ENCODE results near the gene SHROOM3. TPM values are rescaled to one million over a fixed set of nuclear protein-coding genes. Genes with fewer than 3 reads are reported as not detected.

Gene SHROOM3
- total RNA-seq, 1 experiment from 2014 or later, result 27.6 TPM

DNA sequence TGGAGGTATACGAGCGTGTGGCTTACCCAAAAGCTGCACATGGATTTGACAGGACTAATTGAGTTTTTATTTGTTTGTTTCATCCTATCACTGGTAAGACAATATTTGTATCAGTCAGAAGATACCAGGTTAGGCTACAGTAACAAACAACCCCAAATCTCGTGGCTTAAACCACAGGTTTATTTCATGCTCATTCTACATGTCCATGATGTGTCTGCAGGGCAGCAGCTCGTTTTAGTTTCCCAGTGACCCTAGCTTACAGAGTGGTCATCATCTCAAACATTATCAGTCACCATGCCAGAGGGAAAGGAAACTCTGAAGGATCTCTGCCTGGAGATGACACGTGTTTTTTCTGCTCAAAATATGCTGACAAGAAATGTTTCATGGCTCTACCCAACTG is 108.3 kb downstream of the SHROOM3 start:
- H4K8ac ChIP-seq (replicated peaks; ENCODE audit: insufficient read length, low read depth, low read length), result no peak overlapping the region
- no peak overlapping the region for H3T11ph ChIP-seq (ENCODE audit: low read length)
- no peak overlapping the region for H4K5ac ChIP-seq (ENCODE audit: insufficient read length, low read depth, low read length)
- no peak overlapping the region for H2BK20ac ChIP-seq (ENCODE audit: low read depth, low read length, poor library complexity, severe bottlenecking)
- 0 out of 7 replicates have a peak overlapping the region, but pooled peaks of 1 of the 3 experiments have one; percentile 13 for H3K27ac Mint-ChIP-seq
- H2BK5ac ChIP-seq (ENCODE audit: insufficient read length, low read length), result no peak overlapping the region
- no peaks in the 10 kb centered on the region for H3K23me2 ChIP-seq (ENCODE audit: insufficient read length, low read depth, low read length, poor library complexity, severe bottlenecking)
- H4K91ac ChIP-seq (ENCODE audit: insufficient read length, low read depth, low read length), result no peak overlapping the region
- no peak overlapping the region for H3K56ac ChIP-seq (ENCODE audit: insufficient read length, low read depth, low read length)
- no peak overlapping the region for H3K4me3 Mint-ChIP-seq
- H3K9me3 Mint-ChIP-seq, result 0 out of 5 replicates have a peak, but pooled peaks cover 0 to 2% of the 10 kb centered on the region in 2 experiments
- no peak overlapping the region for H2AK5ac ChIP-seq (ENCODE audit: insufficient read length, low read length)
- peaks cover 40 to 47% of the 10 kb centered on the region in 2 experiments for H3K4me1 Mint-ChIP-seq
- H3K27ac ChIP-seq (ENCODE audit: insufficient read length, low read depth, low read length), result no peak overlapping the region
- no peaks in the 10 kb centered on the region for H3K27me3 Mint-ChIP-seq (ENCODE audit: low read depth)
- no peak overlapping the region for H3K23ac ChIP-seq (ENCODE audit: insufficient read length, low read depth, low read length)
- no CpG with 5 or more reads among the region's 5 CpGs for WGBS (ENCODE audit: extremely low coverage, insufficient read length, low lambda C conversion rate)
- TF ChIP-seq, protein P1, sequence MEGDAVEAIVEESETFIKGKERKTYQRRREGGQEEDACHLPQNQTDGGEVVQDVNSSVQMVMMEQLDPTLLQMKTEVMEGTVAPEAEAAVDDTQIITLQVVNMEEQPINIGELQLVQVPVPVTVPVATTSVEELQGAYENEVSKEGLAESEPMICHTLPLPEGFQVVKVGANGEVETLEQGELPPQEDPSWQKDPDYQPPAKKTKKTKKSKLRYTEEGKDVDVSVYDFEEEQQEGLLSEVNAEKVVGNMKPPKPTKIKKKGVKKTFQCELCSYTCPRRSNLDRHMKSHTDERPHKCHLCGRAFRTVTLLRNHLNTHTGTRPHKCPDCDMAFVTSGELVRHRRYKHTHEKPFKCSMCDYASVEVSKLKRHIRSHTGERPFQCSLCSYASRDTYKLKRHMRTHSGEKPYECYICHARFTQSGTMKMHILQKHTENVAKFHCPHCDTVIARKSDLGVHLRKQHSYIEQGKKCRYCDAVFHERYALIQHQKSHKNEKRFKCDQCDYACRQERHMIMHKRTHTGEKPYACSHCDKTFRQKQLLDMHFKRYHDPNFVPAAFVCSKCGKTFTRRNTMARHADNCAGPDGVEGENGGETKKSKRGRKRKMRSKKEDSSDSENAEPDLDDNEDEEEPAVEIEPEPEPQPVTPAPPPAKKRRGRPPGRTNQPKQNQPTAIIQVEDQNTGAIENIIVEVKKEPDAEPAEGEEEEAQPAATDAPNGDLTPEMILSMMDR (conservative IDR thresholded peaks at IDR 0.05), result no peak
- no peaks in the 10 kb centered on the region for H3K79me1 ChIP-seq (ENCODE audit: insufficient read depth, low read depth, low read length, poor library complexity, severe bottlenecking)
- no peak overlapping the region for H2BK120ac ChIP-seq (ENCODE audit: low read depth, low read length, poor library complexity, severe bottlenecking)
- no peak overlapping the region for H2BK12ac ChIP-seq (ENCODE audit: insufficient read length, low read depth, low read length)
- no peak overlapping the region for H3K4me2 ChIP-seq (ENCODE audit: insufficient read depth, insufficient read length, low read length)
- H3K18ac ChIP-seq (ENCODE audit: insufficient read length, low read depth, low read length), result no peak overlapping the region
- H3K36me3 Mint-ChIP-seq (ENCODE audit: insufficient read depth in 1 of 3, low read depth in 3 of 3), result peaks cover 0 to 9% (median 5%) of the 10 kb centered on the region in 3 experiments; a peak in 4 of 7 replicates
- no peak for DNase-seq
- H3K14ac ChIP-seq (ENCODE audit: insufficient read depth, low read length), result no peak overlapping the region
- no peak overlapping the region for H3K9ac ChIP-seq (ENCODE audit: extremely low read depth, insufficient read length, low read length)
- no peak overlapping the region for H2AFZ ChIP-seq (ENCODE audit: low read length)
- H4K20me1 ChIP-seq (ENCODE audit: control insufficient read depth, insufficient read depth, insufficient read length), result no peaks in the 10 kb centered on the region
- H2BK15ac ChIP-seq (ENCODE audit: low read depth, low read length), result no peak overlapping the region
- no peaks in the 10 kb centered on the region for H3K9me3 ChIP-seq (ENCODE audit: control insufficient read depth, low read depth, low read length)
- no peak overlapping the region for H3K4ac ChIP-seq (ENCODE audit: low read depth, low read length)
- no peaks in the 10 kb centered on the region for H3K79me2 ChIP-seq (ENCODE audit: insufficient read depth, low read length)
- no peaks in the 10 kb centered on the region for H3K27me3 ChIP-seq (ENCODE audit: insufficient read depth, low read length)
- peaks cover 4% of the 10 kb centered on the region for H3K4me1 ChIP-seq (ENCODE audit: insufficient read depth, low read length)
